ENCODE measurements around the gene STT3B.

- no peak for TF ChIP-seq YY1 (IDR thresholded peaks at IDR 0.05; ENCODE audit: insufficient read depth, insufficient read length)
- TF ChIP-seq SUZ12 (IDR thresholded peaks at IDR 0.05; ENCODE audit: extremely low read depth, insufficient read depth, insufficient read length): no peak
- no peak for TF ChIP-seq ZNF274 (IDR thresholded peaks at IDR 0.05; ENCODE audit: low read depth, low read length)
These were observed 78.1 kb downstream of the STT3B start for GRCh38 chr3:31610700-31611275.

Data from NT2/D1 (cell line).